Measurements from ENCODE around the gene CD1D. TPM values are rescaled to one million over a fixed set of nuclear protein-coding genes. Genes with fewer than 3 reads are reported as not detected.

Gene CD1D
- total RNA-seq, 1 experiment from 2014 or later, result not detected

DNA sequence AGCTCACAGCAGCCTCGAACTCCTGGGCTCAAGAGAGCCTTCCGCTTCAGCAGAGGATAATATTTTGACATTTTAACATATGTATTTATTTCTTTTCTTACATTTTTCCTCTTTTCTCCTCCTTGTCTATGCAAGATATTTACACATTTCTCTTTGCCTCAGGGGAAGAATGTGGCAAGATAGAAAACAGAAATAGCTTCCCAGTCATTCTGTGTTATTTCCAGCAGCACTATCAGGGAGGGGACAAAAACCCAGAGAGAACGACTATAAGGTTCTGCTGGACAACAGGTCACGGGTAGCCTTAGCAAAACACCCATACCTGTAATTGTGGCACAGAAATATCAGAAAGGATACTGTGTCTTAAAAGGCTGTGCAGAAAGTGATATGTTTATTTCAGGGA is 7.9 kb downstream of the CD1D start:
- TF ChIP-seq SRF (IDR thresholded peaks at IDR 0.05; ENCODE audit: low read depth), result no peak
- TF ChIP-seq, protein P1, sequence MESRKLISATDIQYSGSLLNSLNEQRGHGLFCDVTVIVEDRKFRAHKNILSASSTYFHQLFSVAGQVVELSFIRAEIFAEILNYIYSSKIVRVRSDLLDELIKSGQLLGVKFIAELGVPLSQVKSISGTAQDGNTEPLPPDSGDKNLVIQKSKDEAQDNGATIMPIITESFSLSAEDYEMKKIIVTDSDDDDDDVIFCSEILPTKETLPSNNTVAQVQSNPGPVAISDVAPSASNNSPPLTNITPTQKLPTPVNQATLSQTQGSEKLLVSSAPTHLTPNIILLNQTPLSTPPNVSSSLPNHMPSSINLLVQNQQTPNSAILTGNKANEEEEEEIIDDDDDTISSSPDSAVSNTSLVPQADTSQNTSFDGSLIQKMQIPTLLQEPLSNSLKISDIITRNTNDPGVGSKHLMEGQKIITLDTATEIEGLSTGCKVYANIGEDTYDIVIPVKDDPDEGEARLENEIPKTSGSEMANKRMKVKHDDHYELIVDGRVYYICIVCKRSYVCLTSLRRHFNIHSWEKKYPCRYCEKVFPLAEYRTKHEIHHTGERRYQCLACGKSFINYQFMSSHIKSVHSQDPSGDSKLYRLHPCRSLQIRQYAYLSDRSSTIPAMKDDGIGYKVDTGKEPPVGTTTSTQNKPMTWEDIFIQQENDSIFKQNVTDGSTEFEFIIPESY (IDR thresholded peaks at IDR 0.05; ENCODE audit: extremely low read depth, insufficient replicate concordance, low read length), result no peak
- TF ChIP-seq EZH2phosphoT487 (IDR thresholded peaks at IDR 0.05; ENCODE audit: borderline replicate concordance), result no peak
- no peak for TF ChIP-seq SP1 (IDR thresholded peaks at IDR 0.05; ENCODE audit: low read depth)
- TF ChIP-seq, protein P2, sequence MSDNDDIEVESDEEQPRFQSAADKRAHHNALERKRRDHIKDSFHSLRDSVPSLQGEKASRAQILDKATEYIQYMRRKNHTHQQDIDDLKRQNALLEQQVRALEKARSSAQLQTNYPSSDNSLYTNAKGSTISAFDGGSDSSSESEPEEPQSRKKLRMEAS (IDR thresholded peaks at IDR 0.05), result no peak
- no peak for TF ChIP-seq JUND (IDR thresholded peaks at IDR 0.05)

DNA sequence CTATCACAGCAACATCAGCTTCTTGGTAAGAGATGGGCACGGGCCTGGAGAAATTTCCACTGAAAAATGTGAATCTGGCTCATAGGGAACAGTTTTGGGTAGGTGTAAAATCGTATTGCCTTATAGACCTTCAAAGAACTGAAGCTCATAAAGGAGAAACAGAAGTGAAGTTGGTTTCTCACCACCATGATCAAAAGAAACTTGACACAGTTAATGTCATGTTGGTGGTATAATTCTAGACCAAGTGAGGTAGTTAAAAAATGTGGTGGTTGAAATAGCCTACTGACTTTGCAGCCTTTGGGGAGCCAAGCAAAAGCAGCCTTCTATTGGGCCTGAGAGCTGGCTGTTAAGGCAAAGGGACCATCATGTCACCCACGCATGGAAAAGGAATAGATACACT is 8.9 kb downstream of the CD1D start:
- no peaks in the 10 kb centered on the region for H3K9me2 ChIP-seq (ENCODE audit: insufficient read depth)
- H3K4me3 ChIP-seq (replicated peaks in 1 of 2; ENCODE audit: low read depth in 1 of 2, low read length in 2 of 2), result no peak overlapping the region
- intact Hi-C loops (cut with micrococcal nuclease), result no loop called here
- no peak overlapping the region for H3K9ac ChIP-seq (ENCODE audit: low read length)
- no peaks in the 10 kb centered on the region for H3K79me2 ChIP-seq (ENCODE audit: insufficient read depth, low read length)
- H2AFZ ChIP-seq (ENCODE audit: low read depth, low read length, poor library complexity, severe bottlenecking), result no peak overlapping the region
- BruUV-seq (replicated peaks), result no TSS peak
- POLR2A ChIA-PET, result no interaction called here
- TF ChIP-seq YY1 (IDR thresholded peaks at IDR 0.05; ENCODE audit: extremely low read depth, insufficient replicate concordance, low read depth, low read length), result no peak
- no peak for TF ChIP-seq FOSL1 (IDR thresholded peaks at IDR 0.05; ENCODE audit: low read depth)
- TF ChIP-seq, protein P2 (IDR thresholded peaks at IDR 0.05), result no peak
- TF ChIP-seq CBX3 (IDR thresholded peaks at IDR 0.05; ENCODE audit: low read depth), result no peak
- TF ChIP-seq EGR1 (IDR thresholded peaks at IDR 0.05; ENCODE audit: low read depth), result no peak
- TF ChIP-seq EZH2 (IDR thresholded peaks at IDR 0.05), result no peak
- TF ChIP-seq SP1 (IDR thresholded peaks at IDR 0.05; ENCODE audit: low read depth), result no peak
- TF ChIP-seq EZH2phosphoT487 (IDR thresholded peaks at IDR 0.05; ENCODE audit: borderline replicate concordance), result no peak
- no peak for TF ChIP-seq CEBPB (IDR thresholded peaks at IDR 0.05; ENCODE audit: low read depth)
- no peak for TF ChIP-seq ZFX (IDR thresholded peaks at IDR 0.05)
- no peak overlapping the region for H3K4me2 ChIP-seq (ENCODE audit: low read length)
- DNase-seq (ENCODE audit: low read depth, low spot score), result no peak
- H3K27me3 ChIP-seq (ENCODE audit: insufficient read depth, low read length), result peaks cover 27% of the 10 kb centered on the region
- no peaks in the 10 kb centered on the region for H3K9me3 ChIP-seq (ENCODE audit: control insufficient read depth in 1 of 2, insufficient read depth in 1 of 2, low read depth in 1 of 2, low read length in 2 of 2)
- no peaks in the 10 kb centered on the region for H4K20me1 ChIP-seq (ENCODE audit: insufficient read depth)
- no peaks in the 10 kb centered on the region for H3K36me3 ChIP-seq (ENCODE audit: control insufficient read depth in 1 of 2, insufficient read depth in 2 of 2, low read length in 2 of 2)
- RAD21 ChIA-PET (ENCODE audit: low non-redundant PET in 1 of 2, low total read pairs in 2 of 2, uncharacterized antibody in 2 of 2, unreplicated experiment in 2 of 2), result no interaction called here
- H3K27ac ChIP-seq (ENCODE audit: low read depth, low read length), result no peak overlapping the region
- H3K4me1 ChIP-seq (ENCODE audit: control insufficient read depth in 1 of 2, insufficient read depth in 2 of 2, low read length in 2 of 2), result no peaks in the 10 kb centered on the region
- CTCF ChIA-PET, result no interaction called here
- ATAC-seq, result no peak

More for the DNA sequence above, 7.9 kb downstream of the CD1D start:
- DNase-seq (ENCODE audit: low read depth, low spot score), result no peak
- Histone ChIP-seq H4K20me1 (ENCODE audit: insufficient read depth) (no peaks in the 10 kb centered on the region), H3K4me2 (ENCODE audit: low read length) (no peak overlapping the region), H3K4me1 (ENCODE audit: control insufficient read depth in 1 of 2, insufficient read depth in 2 of 2, low read length in 2 of 2) (no peaks in the 10 kb centered on the region), H3K9ac (ENCODE audit: low read length) (no peak overlapping the region), H3K9me2 (ENCODE audit: insufficient read depth) (no peaks in the 10 kb centered on the region), H3K36me3 (ENCODE audit: control insufficient read depth in 1 of 2, insufficient read depth in 2 of 2, low read length in 2 of 2) (no peaks in the 10 kb centered on the region), H3K27ac (ENCODE audit: low read depth, low read length) (no peak overlapping the region), H3K4me3 (replicated peaks in 1 of 2; ENCODE audit: low read depth in 1 of 2, low read length in 2 of 2) (no peak overlapping the region), H3K27me3 (ENCODE audit: insufficient read depth, low read length) (peaks cover 36% of the 10 kb centered on the region), H3K9me3 (ENCODE audit: control insufficient read depth in 1 of 2, insufficient read depth in 1 of 2, low read depth in 1 of 2, low read length in 2 of 2) (no peaks in the 10 kb centered on the region), H2AFZ (ENCODE audit: low read depth, low read length, poor library complexity, severe bottlenecking) (no peak overlapping the region), H3K79me2 (ENCODE audit: insufficient read depth, low read length) (no peaks in the 10 kb centered on the region)
- no TSS peak for BruUV-seq (replicated peaks)
- intact Hi-C loops (cut with micrococcal nuclease), result no loop called here
- POLR2A ChIA-PET, result no interaction called here
- CTCF ChIA-PET, result no interaction called here
- RAD21 ChIA-PET (ENCODE audit: low non-redundant PET in 1 of 2, low total read pairs in 2 of 2, uncharacterized antibody in 2 of 2, unreplicated experiment in 2 of 2), result no interaction called here
- no peak for ATAC-seq

All from HCT116 (cell line).